Astrocyte (in vitro differentiated cells and primary cell): ENCODE data around the gene GMDS. TPM values are rescaled to one million over a fixed set of nuclear protein-coding genes. Genes with fewer than 3 reads are reported as not detected.

Source experiments
- DNase-seq: peaks from one replicate; pipeline ENCODE4 v3.0.0-alpha.2; 2010; ENCODE audit warnings: low read depth
- FAIRE-seq: peaks from 2 replicates; lab custom pipeline; 2011; peaks lifted over from hg19 to GRCh38; lab: Jason Lieb, UNC
- H2AFZ ChIP-seq: 2 replicates; pipeline ENCODE4 v1.6.0; 2012; ENCODE audit warnings: low read depth, low read length, inconsistent platforms
- H3K27ac ChIP-seq: 2 replicates; pipeline ENCODE4 v1.5.1; 2011; ENCODE audit warnings: low read depth, low read length, inconsistent platforms
- H3K27me3 ChIP-seq: 2 replicates; pipeline ENCODE4 v1.6.0; 2011; ENCODE audit warnings: low read length, inconsistent platforms; ENCODE audit not compliant: insufficient read depth
- H3K36me3 ChIP-seq: 2 replicates; pipeline ENCODE4 v1.5.1; 2011; ENCODE audit warnings: low read length, inconsistent platforms; ENCODE audit not compliant: insufficient read depth
- H3K4me1 ChIP-seq: 2 replicates; pipeline ENCODE4 v1.5.1; 2011; ENCODE audit warnings: low read length, inconsistent platforms; ENCODE audit not compliant: insufficient read depth
- H3K4me2 ChIP-seq: 2 replicates; pipeline ENCODE4 v1.6.0; 2012; ENCODE audit warnings: low read length, inconsistent platforms
- H3K4me3 ChIP-seq: 2 replicates; pipeline ENCODE4 v1.5.1; 2011; ENCODE audit warnings: low read depth, mild to moderate bottlenecking, low read length, inconsistent platforms; ENCODE audit not compliant: insufficient read depth
- H3K79me2 ChIP-seq: 2 replicates; pipeline ENCODE4 v1.6.0; 2012; ENCODE audit warnings: mild to moderate bottlenecking, low read length, inconsistent platforms; ENCODE audit not compliant: insufficient read depth
- H3K9ac ChIP-seq: 2 replicates; pipeline ENCODE4 v1.6.0; 2012; ENCODE audit warnings: mild to moderate bottlenecking, low read length, inconsistent platforms
- H3K9me3 ChIP-seq: 2 replicates; pipeline ENCODE4 v1.5.1; 2012; ENCODE audit warnings: low read depth, mild to moderate bottlenecking, low read length, inconsistent platforms; ENCODE audit not compliant: insufficient read depth
- H4K20me1 ChIP-seq: 2 replicates; pipeline ENCODE4 v1.6.0; 2012; ENCODE audit warnings: low read length, inconsistent platforms; ENCODE audit not compliant: insufficient read depth
- H3K27ac Mint-ChIP-seq: one replicate; pipeline ENCODE4 v1.8.0; 2021; ENCODE audit warnings: mild to moderate bottlenecking, mixed read lengths; ENCODE audit not compliant: unreplicated experiment
- H3K27me3 Mint-ChIP-seq: one replicate; pipeline ENCODE4 v1.8.0; 2021; ENCODE audit warnings: low read depth, mixed read lengths; ENCODE audit not compliant: unreplicated experiment
- H3K36me3 Mint-ChIP-seq: one replicate; pipeline ENCODE4 v1.8.0; 2021; ENCODE audit warnings: low read depth, mixed read lengths; ENCODE audit not compliant: unreplicated experiment
- H3K4me1 Mint-ChIP-seq: one replicate; pipeline ENCODE4 v1.8.0; 2021; ENCODE audit warnings: low read depth, mixed read lengths; ENCODE audit not compliant: unreplicated experiment
- H3K4me3 Mint-ChIP-seq: one replicate; pipeline ENCODE4 v1.8.0; 2021; ENCODE audit warnings: mild to moderate bottlenecking, moderate library complexity, mixed read lengths; ENCODE audit not compliant: unreplicated experiment
- H3K9me3 Mint-ChIP-seq: one replicate; pipeline ENCODE4 v1.8.0; 2021; ENCODE audit warnings: mild to moderate bottlenecking, mixed read lengths; ENCODE audit not compliant: unreplicated experiment
- EZH2 ChIP-seq: IDR thresholded peaks from 2 replicates; pipeline ENCODE4 v1.6.1; 2012; ENCODE audit warnings: mild to moderate bottlenecking, low read length, inconsistent platforms; ENCODE audit not compliant: insufficient read depth
- total RNA-seq: library from RNA; stranded (reverse); gene quantifications from 2 replicates; pipeline ENCODE4 v1.2.1, GENCODE V29; 2021
- TF ChIP-seq, protein P1 (sequence below): IDR thresholded peaks from 2 replicates; pipeline ENCODE4 v1.5.1; 2011; ENCODE audit warnings: low read depth, mild to moderate bottlenecking, inconsistent platforms, low read length, moderate library complexity; ENCODE audit not compliant: insufficient read depth

The GMDS gene
- total RNA-seq, 1 donor from 2014 or later, result 9.4 TPM

GRCh38 chr6:2258112-2258511 lies 12.7 kb upstream of the GMDS start:
- Histone ChIP-seq H3K27me3 (no peaks in the 10 kb centered on the region), H4K20me1 (no peaks in the 10 kb centered on the region), H3K4me2 (no peak overlapping the region), H2AFZ (no peak overlapping the region), H3K4me1 (no peaks in the 10 kb centered on the region), H3K9me3 (no peaks in the 10 kb centered on the region), H3K36me3 (peaks cover 3% of the 10 kb centered on the region), H3K4me3 (no peak overlapping the region), H3K27ac (no peak overlapping the region), H3K9ac (no peak overlapping the region), H3K79me2 (no peaks in the 10 kb centered on the region)
- H3K27ac Mint-ChIP-seq, result no peak overlapping the region
- peaks cover 15% of the 10 kb centered on the region for H3K36me3 Mint-ChIP-seq
- H3K4me1 Mint-ChIP-seq, result no peaks in the 10 kb centered on the region
- no peaks in the 10 kb centered on the region for H3K27me3 Mint-ChIP-seq
- FAIRE-seq (no peak), DNase-seq (no peak)
- no peak for TF ChIP-seq EZH2
- TF ChIP-seq, protein P1, sequence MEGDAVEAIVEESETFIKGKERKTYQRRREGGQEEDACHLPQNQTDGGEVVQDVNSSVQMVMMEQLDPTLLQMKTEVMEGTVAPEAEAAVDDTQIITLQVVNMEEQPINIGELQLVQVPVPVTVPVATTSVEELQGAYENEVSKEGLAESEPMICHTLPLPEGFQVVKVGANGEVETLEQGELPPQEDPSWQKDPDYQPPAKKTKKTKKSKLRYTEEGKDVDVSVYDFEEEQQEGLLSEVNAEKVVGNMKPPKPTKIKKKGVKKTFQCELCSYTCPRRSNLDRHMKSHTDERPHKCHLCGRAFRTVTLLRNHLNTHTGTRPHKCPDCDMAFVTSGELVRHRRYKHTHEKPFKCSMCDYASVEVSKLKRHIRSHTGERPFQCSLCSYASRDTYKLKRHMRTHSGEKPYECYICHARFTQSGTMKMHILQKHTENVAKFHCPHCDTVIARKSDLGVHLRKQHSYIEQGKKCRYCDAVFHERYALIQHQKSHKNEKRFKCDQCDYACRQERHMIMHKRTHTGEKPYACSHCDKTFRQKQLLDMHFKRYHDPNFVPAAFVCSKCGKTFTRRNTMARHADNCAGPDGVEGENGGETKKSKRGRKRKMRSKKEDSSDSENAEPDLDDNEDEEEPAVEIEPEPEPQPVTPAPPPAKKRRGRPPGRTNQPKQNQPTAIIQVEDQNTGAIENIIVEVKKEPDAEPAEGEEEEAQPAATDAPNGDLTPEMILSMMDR, result no peak
- H3K9me3 Mint-ChIP-seq, result peaks cover 7% of the 10 kb centered on the region
- no peak overlapping the region for H3K4me3 Mint-ChIP-seq

- Histone ChIP-seq H3K4me1 (no peaks in the 10 kb centered on the region), H3K27me3 (no peaks in the 10 kb centered on the region), H3K9me3 (no peaks in the 10 kb centered on the region), H2AFZ (no peak overlapping the region), H3K4me3 (no peak overlapping the region), H3K79me2 (no peaks in the 10 kb centered on the region), H3K9ac (no peak overlapping the region), H3K4me2 (no peak overlapping the region), H3K27ac (no peak overlapping the region), H4K20me1 (no peaks in the 10 kb centered on the region), H3K36me3 (peaks cover 3% of the 10 kb centered on the region)
- FAIRE-seq (no peak), DNase-seq (no peak)
- Mint-ChIP-seq H3K27ac (no peak overlapping the region), H3K4me3 (no peak overlapping the region), H3K9me3 (peaks cover 7% of the 10 kb centered on the region), H3K27me3 (no peaks in the 10 kb centered on the region), H3K36me3 (peaks cover 15% of the 10 kb centered on the region), H3K4me1 (no peaks in the 10 kb centered on the region)
- no peak for TF ChIP-seq EZH2
- TF ChIP-seq, protein P1, result no peak
These were observed 12.0 kb upstream of the GMDS start for GRCh38 chr6:2257363-2257762.

DNA sequence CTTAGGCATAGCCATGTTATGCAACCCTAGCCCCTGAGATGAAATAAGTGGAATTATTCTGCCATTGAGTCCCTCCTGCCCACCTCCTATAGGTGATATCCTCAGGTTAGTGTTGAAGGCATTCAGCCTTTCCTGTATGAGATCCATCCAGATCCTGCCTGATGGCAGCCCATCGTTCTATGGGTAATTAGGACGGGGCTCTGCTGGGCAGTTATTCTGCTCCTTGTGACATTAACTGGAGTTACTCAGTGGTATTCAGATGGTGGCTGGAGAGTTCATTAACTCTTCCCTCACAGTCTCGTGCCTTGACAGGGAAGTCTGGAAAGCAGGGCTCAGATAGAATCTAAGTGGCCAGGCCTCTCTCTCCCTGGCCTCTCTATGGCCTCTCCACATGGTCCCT lies 9.3 kb upstream of the GMDS start:
- Histone ChIP-seq H3K79me2 (no peaks in the 10 kb centered on the region), H3K27me3 (no peaks in the 10 kb centered on the region), H4K20me1 (no peaks in the 10 kb centered on the region), H3K4me2 (no peak overlapping the region), H3K27ac (no peak overlapping the region), H2AFZ (no peak overlapping the region), H3K4me3 (no peak overlapping the region), H3K4me1 (no peaks in the 10 kb centered on the region), H3K9me3 (no peaks in the 10 kb centered on the region), H3K9ac (no peak overlapping the region), H3K36me3 (peaks cover 3% of the 10 kb centered on the region)
- Mint-ChIP-seq H3K9me3 (peaks cover 7% of the 10 kb centered on the region), H3K36me3 (peaks cover 15% of the 10 kb centered on the region), H3K4me3 (no peak overlapping the region), H3K27me3 (no peaks in the 10 kb centered on the region), H3K4me1 (no peaks in the 10 kb centered on the region), H3K27ac (no peak overlapping the region)
- TF ChIP-seq EZH2, result no peak
- TF ChIP-seq, protein P1, result no peak
- FAIRE-seq (no peak), DNase-seq (no peak)
